Sigmoid colon (tissue), 4 donors: Measurements from ENCODE around the gene GPC3.

Experiments used
- CTCF ChIP-seq, 4 experiments: fragments of 450-650 bp in 3 of 4; fragments of 200-600 bp in 1 of 4; IDR thresholded peaks; one replicate each; pipeline ENCODE4 v1.5.1; 2016 to 2019; ENCODE audit warnings: antibody characterized with exemption in 4 of 4, mild to moderate bottlenecking in 3 of 4, moderate library complexity in 2 of 4
- EP300 ChIP-seq, 4 donors: sonication (generic); formaldehyde crosslinking; IDR thresholded peaks; one replicate each; pipeline ENCODE4 v1.6.1; 2017; ENCODE audit warnings: antibody characterized with exemption in 4 of 4
- POLR2A ChIP-seq, 2 donors: fragments of 450-650 bp; IDR thresholded peaks; one replicate each; pipeline ENCODE4 v1.6.1; 2016; ENCODE audit warnings: antibody characterized with exemption in 2 of 2, mild to moderate bottlenecking in 2 of 2, moderate library complexity in 2 of 2
- POLR2AphosphoS5 ChIP-seq, 4 donors: sonication (generic); formaldehyde crosslinking; IDR thresholded peaks; one replicate each; pipeline ENCODE4 v1.6.1; 2017; ENCODE audit warnings: antibody characterized with exemption in 4 of 4

DNA sequence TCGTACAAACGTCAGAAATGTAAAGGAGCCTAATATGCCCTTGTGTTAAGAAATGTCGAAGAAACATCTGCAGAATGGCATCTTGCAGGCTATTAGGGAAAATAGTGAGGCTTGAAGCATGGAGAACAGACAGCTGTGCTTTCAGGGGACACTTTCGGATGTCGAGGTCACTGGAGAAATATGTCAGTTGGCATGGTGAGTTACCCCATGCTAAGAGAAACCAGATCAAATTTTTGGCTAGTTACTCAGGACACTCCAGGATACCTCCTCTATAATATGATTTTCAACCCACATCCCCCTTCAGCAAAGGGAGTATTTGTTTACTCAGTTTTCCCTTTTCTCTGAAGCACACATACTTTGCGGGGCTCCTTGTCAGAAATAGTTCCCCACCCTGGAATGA, 171.4 kb downstream of the GPC3 start:
- TF ChIP-seq CTCF (IDR thresholded peaks at IDR 0.05) (no peak), POLR2A (IDR thresholded peaks at IDR 0.05) (no peak), POLR2AphosphoS5 (IDR thresholded peaks at IDR 0.05) (no peak), EP300 (IDR thresholded peaks at IDR 0.05) (no peak)
